ENCODE data around the gene NDC1.

The NDC1 gene

DNA sequence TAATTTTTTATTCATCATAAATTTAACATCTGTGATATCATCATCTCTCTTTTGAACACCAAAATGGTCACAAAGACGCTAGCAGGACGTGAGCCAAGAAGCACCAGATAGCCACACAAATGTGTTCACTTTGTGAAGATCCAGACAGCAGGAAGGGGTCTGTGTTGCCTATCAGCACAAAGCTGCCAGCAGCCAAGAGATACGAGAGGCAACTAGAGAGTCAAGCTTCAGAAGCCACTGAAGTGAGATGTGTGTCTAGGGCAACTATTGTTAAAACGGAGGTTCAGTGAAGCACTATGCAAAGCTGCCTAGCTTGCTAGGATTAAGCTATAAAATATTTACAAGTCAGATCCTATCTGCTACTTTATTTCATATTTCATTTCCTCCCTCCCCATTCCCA is 45.3 kb downstream of the NDC1 start:
- peak; percentile 68 for DNase-seq (ENCODE audit: low read depth)
- TF ChIP-seq, protein P1, sequence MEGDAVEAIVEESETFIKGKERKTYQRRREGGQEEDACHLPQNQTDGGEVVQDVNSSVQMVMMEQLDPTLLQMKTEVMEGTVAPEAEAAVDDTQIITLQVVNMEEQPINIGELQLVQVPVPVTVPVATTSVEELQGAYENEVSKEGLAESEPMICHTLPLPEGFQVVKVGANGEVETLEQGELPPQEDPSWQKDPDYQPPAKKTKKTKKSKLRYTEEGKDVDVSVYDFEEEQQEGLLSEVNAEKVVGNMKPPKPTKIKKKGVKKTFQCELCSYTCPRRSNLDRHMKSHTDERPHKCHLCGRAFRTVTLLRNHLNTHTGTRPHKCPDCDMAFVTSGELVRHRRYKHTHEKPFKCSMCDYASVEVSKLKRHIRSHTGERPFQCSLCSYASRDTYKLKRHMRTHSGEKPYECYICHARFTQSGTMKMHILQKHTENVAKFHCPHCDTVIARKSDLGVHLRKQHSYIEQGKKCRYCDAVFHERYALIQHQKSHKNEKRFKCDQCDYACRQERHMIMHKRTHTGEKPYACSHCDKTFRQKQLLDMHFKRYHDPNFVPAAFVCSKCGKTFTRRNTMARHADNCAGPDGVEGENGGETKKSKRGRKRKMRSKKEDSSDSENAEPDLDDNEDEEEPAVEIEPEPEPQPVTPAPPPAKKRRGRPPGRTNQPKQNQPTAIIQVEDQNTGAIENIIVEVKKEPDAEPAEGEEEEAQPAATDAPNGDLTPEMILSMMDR (IDR thresholded peaks at IDR 0.05; ENCODE audit: control insufficient read depth, extremely low read depth, insufficient read depth) = no peak
- H3K4me3 ChIP-seq (ENCODE audit: low read depth, low read length) = 0 out of 2 replicates have a peak overlapping the region, but pooled peaks have one; percentile 11

DNA sequence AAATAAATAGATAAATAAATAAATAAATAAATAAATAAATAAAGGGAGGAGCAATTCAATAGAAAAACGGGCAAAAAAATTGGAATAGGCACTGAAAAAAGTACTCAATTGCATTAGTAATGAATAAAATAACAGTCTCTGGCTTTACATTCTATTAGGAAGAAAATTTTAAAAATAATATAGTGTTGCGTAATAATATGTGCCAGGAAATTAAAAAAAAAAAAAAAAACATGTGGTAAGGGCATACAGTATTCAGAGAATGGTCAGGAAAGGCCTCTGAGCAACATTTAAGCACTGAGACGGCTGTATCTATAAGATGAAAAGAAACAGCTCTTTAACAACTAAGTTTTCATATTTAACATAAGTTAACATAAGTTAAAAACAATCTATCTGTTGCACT is 50.4 kb downstream of the NDC1 start:
- TF ChIP-seq, protein P1 (IDR thresholded peaks at IDR 0.05; ENCODE audit: control insufficient read depth, extremely low read depth, insufficient read depth) = no peak
- no peak for DNase-seq (ENCODE audit: low read depth)
- H3K4me3 ChIP-seq (ENCODE audit: low read depth, low read length) = no peak overlapping the region

DNA sequence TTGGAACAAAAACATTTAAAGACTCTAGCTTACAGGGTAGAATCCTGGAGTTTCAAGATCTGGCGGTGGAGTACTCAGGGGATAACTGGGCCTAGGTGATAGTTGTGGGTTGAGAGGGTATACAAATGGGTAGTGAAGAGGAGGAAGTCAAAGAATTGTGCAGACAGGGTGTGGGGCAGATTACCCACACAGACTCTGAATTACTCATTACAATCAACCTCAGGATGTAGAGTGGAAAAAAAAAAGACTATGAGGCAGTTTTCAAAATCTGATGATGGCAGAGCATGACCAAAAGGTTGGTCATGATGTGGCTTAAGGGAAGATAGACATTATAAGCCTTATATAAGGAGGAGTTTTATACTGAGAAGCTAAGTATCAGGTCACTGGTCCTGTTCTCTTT is 55.0 kb downstream of the NDC1 start:
- DNase-seq (ENCODE audit: low read depth) = no peak
- TF ChIP-seq, protein P1 (IDR thresholded peaks at IDR 0.05; ENCODE audit: control insufficient read depth, extremely low read depth, insufficient read depth) = no peak

DNA sequence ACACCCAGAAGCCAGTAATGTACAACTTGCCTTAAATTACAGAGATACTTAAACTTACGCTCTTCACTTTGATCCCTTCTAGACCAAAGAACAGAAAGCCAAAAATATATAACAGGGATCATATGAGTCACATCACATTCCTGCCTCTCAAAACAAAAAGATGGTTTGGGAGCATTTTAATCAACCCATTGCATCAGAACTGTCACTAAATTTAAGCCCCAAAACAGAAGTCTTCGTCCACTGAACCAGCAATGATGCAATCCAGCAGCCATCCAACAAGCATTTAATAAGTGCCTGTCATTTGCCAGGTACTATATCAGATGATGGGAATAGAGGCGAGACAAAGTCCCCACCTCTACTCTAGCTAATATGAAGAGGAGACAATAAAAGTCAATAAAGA is 56.4 kb downstream of the NDC1 start:
- H3K4me3 ChIP-seq (ENCODE audit: low read depth, low read length) = no peak overlapping the region
- TF ChIP-seq, protein P1 (IDR thresholded peaks at IDR 0.05; ENCODE audit: control insufficient read depth, extremely low read depth, insufficient read depth) = no peak
- no peak for DNase-seq (ENCODE audit: low read depth)

More for the DNA sequence above, 55.0 kb downstream of the NDC1 start:
- no peak overlapping the region for H3K4me3 ChIP-seq (ENCODE audit: low read depth, low read length)

DNA sequence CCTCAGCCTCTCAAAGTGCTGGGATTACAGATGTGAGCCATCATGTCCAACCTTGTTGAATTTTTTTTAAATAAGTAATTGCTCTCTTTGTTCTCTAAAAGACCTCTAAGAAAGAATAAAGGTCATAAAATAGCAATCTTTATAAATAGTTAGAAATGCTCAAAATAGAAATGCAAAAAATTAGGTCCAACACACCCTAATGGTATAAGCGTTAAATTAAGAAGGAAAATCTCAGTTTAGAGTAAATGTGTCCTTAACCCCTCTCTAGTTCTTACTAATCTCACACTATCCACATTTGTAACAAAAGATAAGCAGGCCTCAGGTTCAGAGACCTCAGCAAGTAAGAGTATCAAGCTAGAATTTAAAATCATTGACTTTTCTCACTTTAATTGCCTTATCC is 60.8 kb downstream of the NDC1 start:
- H3K4me3 ChIP-seq (ENCODE audit: low read depth, low read length) = no peak overlapping the region
- no peak for DNase-seq (ENCODE audit: low read depth)
- TF ChIP-seq, protein P1 (IDR thresholded peaks at IDR 0.05; ENCODE audit: control insufficient read depth, extremely low read depth, insufficient read depth) = no peak

DNA sequence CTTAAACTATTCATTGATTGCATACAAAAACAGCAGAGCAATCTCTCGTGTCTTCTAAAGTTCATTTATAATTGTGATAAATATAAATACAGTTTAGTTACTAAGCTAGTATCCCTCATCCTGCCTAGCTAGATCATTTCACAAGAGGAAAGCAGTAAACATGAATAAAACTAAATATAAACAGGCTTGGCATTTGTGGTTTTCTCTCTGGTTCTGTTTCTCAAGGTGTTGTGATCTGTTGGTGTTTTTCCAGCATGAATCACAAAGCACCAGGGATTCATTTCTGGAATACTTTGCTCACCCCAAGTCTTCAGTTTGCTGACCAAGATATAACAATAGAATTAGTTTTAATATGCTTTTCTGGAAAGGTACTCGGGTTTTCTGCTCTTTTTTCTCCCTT is 66.4 kb downstream of the NDC1 start:
- no peak for DNase-seq (ENCODE audit: low read depth)
- H3K4me3 ChIP-seq (ENCODE audit: low read depth, low read length) = no peak overlapping the region
- TF ChIP-seq, protein P1 (IDR thresholded peaks at IDR 0.05; ENCODE audit: control insufficient read depth, extremely low read depth, insufficient read depth) = no peak

DNA sequence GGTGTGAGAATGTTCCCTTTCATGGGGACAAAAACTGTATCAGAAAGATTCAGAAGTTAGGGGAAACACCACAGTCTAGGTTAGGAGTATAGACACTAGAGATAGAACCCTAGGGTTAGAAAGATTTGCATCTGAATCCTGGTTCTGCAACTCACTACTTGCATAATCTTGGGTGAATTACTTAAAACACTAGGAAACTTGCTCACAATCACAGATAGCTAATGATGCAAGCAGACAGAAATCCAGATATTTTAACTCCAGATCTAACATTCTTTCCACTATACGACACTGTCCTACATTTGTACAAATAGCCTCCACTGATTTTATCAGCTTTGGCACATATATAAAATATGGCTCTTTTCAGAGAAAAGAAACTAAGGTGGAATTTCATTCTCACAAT is 68.3 kb downstream of the NDC1 start:
- TF ChIP-seq, protein P1 (IDR thresholded peaks at IDR 0.05; ENCODE audit: control insufficient read depth, extremely low read depth, insufficient read depth) = no peak
- no peak for DNase-seq (ENCODE audit: low read depth)
- no peak overlapping the region for H3K4me3 ChIP-seq (ENCODE audit: low read depth, low read length)
